DND-41 (cell line): ENCODE measurements around the gene SOX6.

Source experiments
- ATAC-seq: fragments of 200-7000 bp; cut with Tn5 transposase; 3 replicates; pipeline ENCODE4 v1.9.1; 2021; ENCODE audit warnings: low read depth; ENCODE audit not compliant: insufficient read depth
- DNase-seq: peaks from one replicate; pipeline ENCODE4 v3.0.0-alpha.2; 2020
- H2AFZ ChIP-seq: 2 replicates; pipeline ENCODE4 v1.6.0; 2012; ENCODE audit warnings: low read depth, low read length
- H3K27ac ChIP-seq: 2 replicates; pipeline ENCODE4 v1.5.1; 2012; ENCODE audit warnings: low read length, inconsistent platforms
- H3K27me3 ChIP-seq: fragments of 200-600 bp; sonication (generic); 2 replicates; pipeline ENCODE4 v1.6.0; 2012; ENCODE audit warnings: low read length, mild to moderate bottlenecking, inconsistent platforms; ENCODE audit not compliant: insufficient read depth, poor library complexity
- H3K36me3 ChIP-seq: 2 replicates; pipeline ENCODE4 v1.5.1; 2012; ENCODE audit warnings: low read length, inconsistent platforms; ENCODE audit not compliant: insufficient read depth
- H3K4me1 ChIP-seq: 2 replicates; pipeline ENCODE4 v1.5.1; 2012; ENCODE audit warnings: mild to moderate bottlenecking, low read length; ENCODE audit not compliant: insufficient read depth
- H3K4me2 ChIP-seq: 2 replicates; pipeline ENCODE4 v1.6.0; 2012; ENCODE audit warnings: mild to moderate bottlenecking, moderate library complexity, low read length, inconsistent platforms; ENCODE audit not compliant: insufficient read depth
- H3K4me3 ChIP-seq, 2 experiments: fragments of 200-600 bp in 1 of 2; shearing (Covaris generic) in 1 of 2; 2 replicates each; pipeline ENCODE4 v1.5.1; 2012 to 2016; ENCODE audit warnings: inconsistent platforms in 2 of 2, low read length in 2 of 2, mild to moderate bottlenecking in 2 of 2, low read depth in 1 of 2, moderate library complexity in 1 of 2
- H3K79me2 ChIP-seq: 2 replicates; pipeline ENCODE4 v1.6.0; 2012; ENCODE audit warnings: low read length, inconsistent platforms; ENCODE audit not compliant: insufficient read depth
- H3K9ac ChIP-seq: 2 replicates; pipeline ENCODE4 v1.6.0; 2012; ENCODE audit warnings: low read depth, mild to moderate bottlenecking, inconsistent platforms, low read length, moderate library complexity
- H3K9me3 ChIP-seq: 2 replicates; pipeline ENCODE4 v1.5.1; 2012; ENCODE audit warnings: low read length, moderate library complexity, mild to moderate bottlenecking, inconsistent platforms; ENCODE audit not compliant: insufficient read depth, severe bottlenecking
- H4K20me1 ChIP-seq: 2 replicates; pipeline ENCODE4 v1.6.0; 2012; ENCODE audit warnings: low read length; ENCODE audit not compliant: insufficient read depth
- CTCF ChIP-seq: IDR thresholded peaks from 2 replicates; pipeline ENCODE4 v1.5.1; 2012; ENCODE audit warnings: borderline replicate concordance, low read length, moderate library complexity, mild to moderate bottlenecking; ENCODE audit not compliant: poor library complexity, severe bottlenecking; ENCODE audit errors: extremely low read depth
- EZH2 ChIP-seq: IDR thresholded peaks from 3 replicates; pipeline ENCODE4 v1.6.1; 2012; ENCODE audit warnings: borderline replicate concordance, low read depth, mild to moderate bottlenecking, moderate library complexity, low read length, inconsistent platforms; ENCODE audit not compliant: severe bottlenecking

SOX6 gene

GRCh38 chr11:16154715-16155396 lies 201.5 kb downstream of the SOX6 start:
- H3K9me3 ChIP-seq = no peaks in the 10 kb centered on the region
- no peaks in the 10 kb centered on the region for H3K36me3 ChIP-seq
- TF ChIP-seq EZH2 = no peak
- TF ChIP-seq CTCF = no peak
- no peak overlapping the region for H2AFZ ChIP-seq
- H4K20me1 ChIP-seq = no peaks in the 10 kb centered on the region
- H3K4me1 ChIP-seq = no peaks in the 10 kb centered on the region
- H3K79me2 ChIP-seq = no peaks in the 10 kb centered on the region
- DNase-seq (no peak), ATAC-seq (no peak)
- H3K4me3 ChIP-seq = no peak overlapping the region
- peaks cover 7% of the 10 kb centered on the region for H3K27me3 ChIP-seq
- H3K4me2 ChIP-seq = no peak overlapping the region
- H3K27ac ChIP-seq = no peak overlapping the region
- no peak overlapping the region for H3K9ac ChIP-seq

GRCh38 chr11:16153951-16154350 lies 202.4 kb downstream of the SOX6 start:
- Histone ChIP-seq H3K79me2 (no peaks in the 10 kb centered on the region), H3K9me3 (no peaks in the 10 kb centered on the region), H2AFZ (no peak overlapping the region), H3K9ac (no peak overlapping the region), H3K4me2 (no peak overlapping the region), H3K36me3 (no peaks in the 10 kb centered on the region), H3K4me1 (no peaks in the 10 kb centered on the region), H3K27ac (no peak overlapping the region), H3K4me3 (no peak overlapping the region), H3K27me3 (peaks cover 9% of the 10 kb centered on the region), H4K20me1 (no peaks in the 10 kb centered on the region)
- ATAC-seq = no peak
- TF ChIP-seq CTCF (no peak), EZH2 (no peak)
- DNase-seq = no peak

GRCh38 chr11:16151138-16151537 lies 205.2 kb downstream of the SOX6 start:
- H3K36me3 ChIP-seq = no peaks in the 10 kb centered on the region
- peaks cover 9% of the 10 kb centered on the region for H3K27me3 ChIP-seq
- no peak overlapping the region for H3K4me3 ChIP-seq
- H2AFZ ChIP-seq = no peak overlapping the region
- no peak overlapping the region for H3K9ac ChIP-seq
- no peaks in the 10 kb centered on the region for H3K9me3 ChIP-seq
- no peak for DNase-seq
- H3K4me1 ChIP-seq = no peaks in the 10 kb centered on the region
- no peaks in the 10 kb centered on the region for H4K20me1 ChIP-seq
- TF ChIP-seq CTCF (no peak), EZH2 (no peak)
- no peak for ATAC-seq
- no peak overlapping the region for H3K27ac ChIP-seq
- no peaks in the 10 kb centered on the region for H3K79me2 ChIP-seq
- no peak overlapping the region for H3K4me2 ChIP-seq
